ENCODE results near the gene ZCCHC14.
A peak's percentile ranks its signal among the peaks of the same experiment; 100 is the strongest.
"Not testable (repeated sequence)": the region's sequence is repeated elsewhere in the genome, so short reads cannot be mapped to it uniquely, and the experiment has no call there.

Gene ZCCHC14

DNA sequence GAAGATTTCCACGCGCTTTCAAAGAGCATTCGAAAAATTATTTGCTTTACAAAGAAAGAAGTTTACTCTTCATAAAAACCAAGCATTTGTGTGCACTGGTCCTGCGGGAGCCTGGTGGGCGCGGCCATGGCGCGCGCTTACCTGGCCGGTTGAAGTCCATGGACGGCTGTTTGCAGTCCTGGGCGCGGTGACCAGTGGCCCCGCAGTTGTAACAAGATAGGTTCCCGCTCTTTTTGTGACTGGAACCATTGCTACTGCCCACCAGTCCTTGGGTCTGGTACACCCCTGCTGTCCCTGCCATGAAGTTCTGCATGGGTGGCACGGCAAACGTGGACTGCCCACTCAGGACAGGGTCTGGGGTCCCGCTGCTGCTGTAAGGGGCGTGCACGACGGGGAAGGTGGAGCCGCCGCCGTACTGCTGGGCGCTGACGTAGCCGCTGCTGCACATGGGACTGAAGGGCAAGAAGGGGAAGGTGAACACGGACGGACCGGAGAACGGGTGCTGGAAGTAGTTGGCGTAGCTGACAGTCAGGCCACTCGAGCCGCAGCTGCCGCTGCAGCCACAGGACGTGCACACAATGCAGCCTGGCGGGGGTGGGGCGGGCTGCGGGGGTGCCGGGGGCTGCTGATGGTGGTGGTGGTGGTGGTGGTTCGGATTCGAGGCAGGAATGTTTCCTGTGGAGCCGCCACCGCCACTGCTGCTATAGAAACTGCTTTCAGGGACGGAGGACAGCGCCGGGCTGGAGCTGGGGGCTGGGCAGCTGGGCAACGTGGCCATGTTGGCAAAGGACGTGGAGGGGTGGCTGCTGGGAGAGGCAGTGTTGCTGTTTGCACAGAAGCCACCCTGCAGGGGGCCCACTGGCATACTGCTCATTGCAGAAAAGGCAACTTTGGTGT is 81.2 kb downstream of the ZCCHC14 start:
- no peak for DNase-seq (ENCODE audit: low read depth in 2 of 2, low spot score in 1 of 2)

- no peak for DNase-seq (ENCODE audit: low read depth in 2 of 2, low spot score in 1 of 2)
These were observed 81.9 kb downstream of the ZCCHC14 start for GRCh38 chr16:87410968-87411367.

DNA sequence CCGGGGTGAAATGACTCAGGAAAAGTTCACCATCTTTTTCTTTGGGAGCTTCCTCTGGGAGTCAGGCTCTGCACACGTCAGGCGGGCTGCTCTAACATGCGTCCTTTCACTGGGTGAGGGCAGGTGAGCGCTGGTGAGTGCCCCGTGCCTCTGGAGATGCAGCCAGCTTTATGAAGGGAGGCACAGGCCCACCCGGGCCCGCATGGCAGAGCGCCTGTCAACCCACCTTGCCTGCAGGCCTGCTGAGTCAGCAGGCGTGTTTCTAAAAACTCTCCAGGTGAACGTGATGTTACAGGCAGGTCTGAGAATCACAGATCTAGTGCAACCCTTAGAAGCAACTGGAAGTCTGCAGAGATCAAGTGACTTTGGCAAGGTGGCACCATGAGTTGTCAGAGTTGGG is 82.3 kb downstream of the ZCCHC14 start:
- no peak for DNase-seq (ENCODE audit: low read depth in 2 of 2, low spot score in 1 of 2)

GRCh38 chr16:87409781-87410180 is 83.0 kb downstream of the ZCCHC14 start:
- DNase-seq (ENCODE audit: low read depth in 2 of 2, low spot score in 1 of 2) = no peak

GRCh38 chr16:87409153-87409552 is 83.7 kb downstream of the ZCCHC14 start:
- DNase-seq (ENCODE audit: low read depth in 2 of 2, low spot score in 1 of 2) = no peak

- no peak for DNase-seq (ENCODE audit: low read depth in 2 of 2, low spot score in 1 of 2)
These were observed 85.2 kb downstream of the ZCCHC14 start for GRCh38 chr16:87407511-87408112.

- DNase-seq (ENCODE audit: low read depth in 2 of 2, low spot score in 1 of 2) = no peak
These were observed 86.2 kb downstream of the ZCCHC14 start for GRCh38 chr16:87406495-87407088.

GRCh38 chr16:87404764-87405625 is 87.8 kb downstream of the ZCCHC14 start:
- DNase-seq (ENCODE audit: low read depth in 2 of 2, low spot score in 1 of 2) = no peak

DNA sequence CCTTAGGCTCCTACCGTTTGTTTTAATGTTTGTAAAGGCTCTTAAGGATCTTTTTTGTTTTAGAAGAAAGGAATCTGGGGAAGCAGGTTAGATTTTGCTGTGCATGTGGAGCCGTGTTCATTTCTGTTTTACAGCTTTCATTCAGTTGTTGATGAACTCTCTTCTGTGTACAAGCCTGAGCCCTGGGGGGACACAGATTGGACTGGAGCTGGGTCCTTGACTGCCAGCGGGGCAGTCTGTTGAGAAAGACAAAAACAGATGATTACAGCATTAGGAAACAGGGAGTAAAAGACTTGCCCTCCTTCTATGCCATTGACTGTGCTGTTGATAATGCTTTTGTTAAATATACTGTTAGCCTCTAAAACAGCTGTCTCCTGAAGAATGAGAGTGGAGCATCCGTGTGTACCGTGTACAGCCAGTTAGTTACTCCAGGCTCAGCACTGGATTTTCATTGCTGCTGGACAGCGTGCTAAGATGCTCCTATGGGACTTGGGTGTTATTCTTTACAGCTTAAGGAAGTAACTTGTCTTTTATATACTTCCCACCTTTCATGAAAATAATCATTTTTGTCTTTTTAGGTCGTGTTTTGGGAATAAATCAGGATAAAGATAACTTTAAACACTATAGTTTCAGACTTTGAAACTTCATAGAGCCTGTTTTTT is 97.5 kb downstream of the ZCCHC14 start:
- no peak for DNase-seq (ENCODE audit: low read depth in 2 of 2, low spot score in 1 of 2)

DNA sequence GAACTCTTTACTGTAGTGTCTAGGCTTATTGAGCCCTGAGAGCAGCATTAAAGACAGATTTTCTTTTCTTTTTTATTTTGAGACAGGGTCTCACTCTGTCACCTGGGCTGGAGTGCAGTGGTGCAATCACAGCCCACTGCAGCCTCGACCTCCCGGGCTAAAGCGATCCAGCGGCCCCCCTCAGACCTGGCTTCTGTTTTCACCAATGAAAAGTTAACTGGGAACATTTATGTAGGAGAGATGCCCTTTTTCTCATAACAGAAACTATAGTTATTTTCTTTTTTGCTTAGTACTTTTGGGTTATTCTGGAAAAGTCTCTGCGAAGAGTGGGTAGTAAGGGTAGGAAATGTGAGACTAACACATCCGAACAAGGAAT is 99.2 kb downstream of the ZCCHC14 start:
- DNase-seq (ENCODE audit: low read depth in 2 of 2, low spot score in 1 of 2) = no peak

GRCh38 chr16:87392821-87393679 is 99.8 kb downstream of the ZCCHC14 start:
- DNase-seq (ENCODE audit: low read depth in 2 of 2, low spot score in 1 of 2) = peak in 1 of 2 donors; percentile 18

DNA sequence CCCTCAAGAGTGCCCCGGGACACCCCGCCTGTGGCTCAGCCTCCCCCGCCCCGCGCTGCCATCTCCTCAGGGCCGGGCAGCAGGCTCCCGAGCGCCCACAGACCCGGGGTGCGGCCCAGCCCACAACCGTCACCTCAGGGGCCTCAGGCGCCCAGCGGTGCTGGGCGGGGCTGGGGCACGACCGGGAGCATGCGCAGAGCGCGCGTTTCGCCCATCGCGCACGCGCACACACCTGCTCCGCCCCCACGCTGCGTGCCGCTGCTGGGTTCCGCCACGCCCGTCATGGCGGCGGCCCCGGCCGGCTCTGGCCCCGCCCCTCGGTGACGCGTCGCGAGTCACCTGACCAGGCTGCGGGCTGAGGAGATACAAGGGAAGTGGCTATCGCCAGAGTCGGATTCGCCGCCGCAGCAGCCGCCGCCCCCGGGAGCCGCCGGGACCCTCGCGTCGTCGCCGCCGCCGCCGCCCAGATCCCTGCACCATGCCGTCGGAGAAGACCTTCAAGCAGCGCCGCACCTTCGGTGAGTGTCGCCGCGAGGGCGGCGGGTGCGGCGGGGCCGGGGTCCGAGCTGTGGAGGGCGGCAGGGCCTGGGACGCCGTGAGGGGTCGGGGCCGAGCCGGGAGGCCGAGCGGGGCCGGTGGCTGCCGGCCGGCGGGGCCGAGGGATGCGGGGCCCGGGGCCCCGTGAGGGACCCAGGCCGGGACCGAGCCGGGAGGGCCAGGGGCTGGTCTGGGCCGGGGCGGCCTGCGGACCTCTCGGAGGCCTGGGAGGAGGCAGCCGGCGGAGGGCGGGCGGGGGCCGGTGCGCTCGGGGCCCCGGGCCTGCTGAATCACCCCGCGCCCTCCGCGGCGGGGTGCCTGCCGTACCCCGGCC is 100.6 kb downstream of the ZCCHC14 start, which contains the start of gene MAP1LC3B:
MAP1LC3B (plus strand) TSS at position 387 of the 871 bp plus-strand sequence; CDS start at position 479, 92 bp downstream.
- DNase-seq (ENCODE audit: low read depth in 2 of 2, low spot score in 1 of 2) = peak; percentile 89 to 94

GRCh38 chr16:87391324-87391949 is 101.4 kb downstream of the ZCCHC14 start:
- DNase-seq (ENCODE audit: low read depth in 2 of 2, low spot score in 1 of 2) = no peak

GRCh38 chr16:87390641-87391323 is 102.0 kb downstream of the ZCCHC14 start:
- DNase-seq (ENCODE audit: low read depth in 2 of 2, low spot score in 1 of 2) = no peak

DNA sequence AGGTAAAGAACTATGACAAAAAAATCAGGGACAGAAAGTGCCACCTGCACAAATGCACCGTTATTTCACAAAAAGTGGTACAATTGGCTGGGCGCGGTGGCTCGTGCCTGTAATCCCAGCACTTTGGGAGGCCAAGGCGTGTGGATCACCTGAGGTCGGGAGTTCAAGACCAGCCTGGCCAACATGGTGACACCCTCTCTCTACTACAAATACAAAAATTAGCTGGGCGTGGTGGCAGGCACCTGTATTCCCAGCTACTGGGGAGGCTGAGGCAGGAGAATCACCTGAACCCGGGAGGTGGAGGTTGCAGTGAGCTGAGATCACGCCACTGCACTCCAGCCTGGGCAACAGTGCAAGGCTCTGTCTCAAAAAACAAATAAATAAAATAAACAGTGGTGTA is 102.9 kb downstream of the ZCCHC14 start:
- not testable (repeated sequence) for DNase-seq (ENCODE audit: low read depth in 2 of 2, low spot score in 1 of 2)

DNA sequence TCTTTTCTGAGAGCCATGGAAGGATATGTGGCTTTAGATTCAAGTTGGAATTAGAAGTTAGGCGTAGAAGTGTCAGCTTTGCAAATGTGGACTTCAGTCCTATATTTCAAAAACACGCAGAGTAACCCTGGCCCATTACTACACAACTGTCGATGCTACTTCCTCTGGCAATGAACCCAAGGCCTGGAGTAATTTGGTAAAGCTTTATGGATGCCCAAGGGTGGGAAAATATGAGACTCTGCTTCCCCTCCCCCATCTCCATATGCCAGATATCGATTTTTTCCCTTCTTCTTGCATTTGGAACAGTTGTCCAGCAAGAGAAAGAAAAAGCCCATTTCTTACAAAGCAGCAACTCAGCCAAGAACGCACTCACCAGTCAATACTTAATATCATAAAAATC is 103.6 kb downstream of the ZCCHC14 start:
- no peak for DNase-seq (ENCODE audit: low read depth in 2 of 2, low spot score in 1 of 2)

DNA sequence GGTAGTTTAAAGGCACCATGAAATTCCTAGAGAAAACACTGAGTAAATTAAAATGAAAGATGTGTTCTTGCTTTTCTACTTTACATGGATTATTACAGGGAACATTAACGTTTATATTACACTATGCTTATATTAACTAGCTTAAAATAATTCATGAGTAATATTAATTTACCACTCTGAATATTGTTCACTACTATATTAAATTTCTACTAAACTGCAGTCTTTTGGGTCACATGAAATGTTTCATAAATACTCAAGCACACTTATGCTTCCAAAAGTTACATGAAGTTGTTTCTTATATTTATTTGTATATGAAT is 104.0 kb downstream of the ZCCHC14 start:
- no peak for DNase-seq (ENCODE audit: low read depth in 2 of 2, low spot score in 1 of 2)

All from stimulated activated CD8-positive, alpha-beta memory T cell treated with anti-CD3 and anti-CD28 coated beads, Interleukin-4, amount 100 ng/mL, for 4 hours (primary cell).